ENCODE data around the gene TOR3A. TPM values are rescaled to one million over a fixed set of nuclear protein-coding genes. Genes with fewer than 3 reads are reported as not detected.
A peak's percentile ranks its signal among the peaks of the same experiment; 100 is the strongest.

TOR3A gene
- total and polyA plus RNA-seq, 2 of the 13 experiments (the other 11 are each of a cell fraction or from before 2014, with no cell fraction given): 14.7 to 28.4 TPM

DNA sequence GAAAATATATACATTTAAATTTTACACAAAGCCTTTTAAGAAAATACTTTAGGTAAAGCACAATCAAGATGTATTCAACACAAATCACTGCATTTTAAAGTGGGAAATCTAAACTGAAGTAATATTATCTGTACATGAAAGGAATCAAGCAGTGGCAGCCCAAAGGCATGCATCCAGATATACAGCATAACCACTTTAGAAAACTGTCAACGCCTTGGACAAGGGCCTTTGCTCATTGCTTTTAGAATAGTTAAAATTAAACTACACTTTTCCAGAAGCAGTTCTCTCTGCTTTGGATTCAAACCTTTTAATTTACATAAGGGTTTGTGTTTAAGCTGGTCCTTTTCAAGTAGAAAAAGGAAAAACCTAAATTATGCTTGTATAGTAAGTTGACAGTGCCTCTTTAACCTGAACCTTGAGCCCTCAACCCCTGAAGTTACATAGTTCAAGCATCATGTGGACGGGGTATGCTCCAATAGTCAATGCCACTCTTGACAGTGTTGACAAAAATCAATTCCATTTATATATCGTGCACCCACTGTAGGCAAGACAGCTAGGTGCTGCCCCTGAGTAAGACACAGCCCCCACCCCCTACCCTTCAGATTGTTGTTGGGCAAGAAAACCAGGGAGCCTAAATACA is 22.9 kb downstream of the TOR3A start (continued):
- TF ChIP-seq FOSL1 (CRISPR knock-in tag; IDR thresholded peaks at IDR 0.05; ENCODE audit: borderline replicate concordance) (no peak), ARNTL (CRISPR knock-in tag; IDR thresholded peaks at IDR 0.05) (peak; percentile 62; the same call in 1 of the 2 replicates), PCBP2 (optimal IDR thresholded peaks at IDR 0.05; ENCODE audit: low read depth, low read length, poor library complexity, severe bottlenecking) (no peak), ZEB1 (IDR thresholded peaks at IDR 0.05; ENCODE audit: insufficient replicate concordance, low read depth) (no peak), BHLHE40 (IDR thresholded peaks at IDR 0.05; ENCODE audit: low read length) (0 out of 2 replicates have a peak, but pooled peaks have one; percentile 8), ZNF350 (CRISPR knock-in tag; IDR thresholded peaks at IDR 0.05; ENCODE audit: borderline replicate concordance, low read depth) (peak; percentile 55; the same call in 1 of the 2 replicates), ONECUT2 (CRISPR knock-in tag; IDR thresholded peaks at IDR 0.05) (peak; percentile 94), ZNF577 (CRISPR knock-in tag; IDR thresholded peaks at IDR 0.05; ENCODE audit: borderline replicate concordance, low read depth) (no peak), RBAK (CRISPR knock-in tag; IDR thresholded peaks at IDR 0.05) (no peak), ZIK1 (CRISPR knock-in tag; IDR thresholded peaks at IDR 0.05; ENCODE audit: borderline replicate concordance, low read depth) (no peak), KAT8 (CRISPR knock-in tag; IDR thresholded peaks at IDR 0.05) (peak; percentile 56), SP1 (IDR thresholded peaks at IDR 0.05) (no peak), SP1 (CRISPR knock-in tag; IDR thresholded peaks at IDR 0.05) (no peak), EED (CRISPR knock-in tag; IDR thresholded peaks at IDR 0.05) (no peak), SATB2 (CRISPR knock-in tag; IDR thresholded peaks at IDR 0.05) (no peak), ZMYM4 (CRISPR knock-in tag; IDR thresholded peaks at IDR 0.05) (peak; percentile 77), ZNF34 (CRISPR knock-in tag; IDR thresholded peaks at IDR 0.05; ENCODE audit: borderline replicate concordance) (no peak), SALL2 (CRISPR knock-in tag; IDR thresholded peaks at IDR 0.05) (no peak)
- TF ChIP-seq, protein P1, sequence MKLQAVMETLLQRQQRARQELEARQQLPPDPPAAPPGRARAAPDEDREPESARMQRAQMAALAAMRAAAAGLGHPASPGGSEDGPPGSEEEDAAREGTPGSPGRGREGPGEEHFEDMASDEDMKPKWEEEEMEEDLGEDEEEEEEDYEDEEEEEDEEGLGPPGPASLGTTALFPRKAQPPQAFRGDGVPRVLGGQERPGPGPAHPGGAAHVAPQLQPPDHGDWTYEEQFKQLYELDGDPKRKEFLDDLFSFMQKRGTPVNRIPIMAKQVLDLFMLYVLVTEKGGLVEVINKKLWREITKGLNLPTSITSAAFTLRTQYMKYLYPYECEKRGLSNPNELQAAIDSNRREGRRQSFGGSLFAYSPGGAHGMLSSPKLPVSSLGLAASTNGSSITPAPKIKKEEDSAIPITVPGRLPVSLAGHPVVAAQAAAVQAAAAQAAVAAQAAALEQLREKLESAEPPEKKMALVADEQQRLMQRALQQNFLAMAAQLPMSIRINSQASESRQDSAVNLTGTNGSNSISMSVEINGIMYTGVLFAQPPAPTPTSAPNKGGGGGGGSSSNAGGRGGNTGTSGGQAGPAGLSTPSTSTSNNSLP (IDR thresholded peaks at IDR 0.05; ENCODE audit: low read depth, low read length): peak; percentile 89
- TF ChIP-seq, protein P2, sequence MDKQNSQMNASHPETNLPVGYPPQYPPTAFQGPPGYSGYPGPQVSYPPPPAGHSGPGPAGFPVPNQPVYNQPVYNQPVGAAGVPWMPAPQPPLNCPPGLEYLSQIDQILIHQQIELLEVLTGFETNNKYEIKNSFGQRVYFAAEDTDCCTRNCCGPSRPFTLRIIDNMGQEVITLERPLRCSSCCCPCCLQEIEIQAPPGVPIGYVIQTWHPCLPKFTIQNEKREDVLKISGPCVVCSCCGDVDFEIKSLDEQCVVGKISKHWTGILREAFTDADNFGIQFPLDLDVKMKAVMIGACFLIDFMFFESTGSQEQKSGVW (CRISPR knock-in tag; IDR thresholded peaks at IDR 0.05; ENCODE audit: borderline replicate concordance): no peak
- TF ChIP-seq, protein P3, sequence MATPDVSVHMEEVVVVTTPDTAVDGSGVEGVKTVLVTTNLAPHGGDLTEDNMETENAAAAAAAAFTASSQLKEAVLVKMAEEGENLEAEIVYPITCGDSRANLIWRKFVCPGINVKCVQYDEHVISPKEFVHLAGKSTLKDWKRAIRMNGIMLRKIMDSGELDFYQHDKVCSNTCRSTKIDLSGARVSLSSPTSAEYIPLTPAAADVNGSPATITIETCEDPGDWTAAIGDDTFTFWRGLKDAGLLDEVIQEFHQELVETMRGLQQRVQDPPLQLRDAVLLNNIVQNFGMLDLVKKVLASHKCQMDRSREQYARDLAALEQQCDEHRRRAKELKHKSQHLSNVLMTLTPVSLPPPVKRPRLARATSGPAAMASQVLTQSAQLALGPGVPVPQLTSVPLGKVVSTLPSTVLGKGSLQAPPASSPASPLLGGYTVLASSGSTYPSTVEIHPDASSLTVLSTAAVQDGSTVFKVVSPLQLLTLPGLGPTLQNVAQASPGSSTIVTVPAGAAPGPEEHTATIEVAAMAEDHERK (CRISPR knock-in tag; IDR thresholded peaks at IDR 0.05; ENCODE audit: low read depth): no peak
- TF ChIP-seq, protein P4, sequence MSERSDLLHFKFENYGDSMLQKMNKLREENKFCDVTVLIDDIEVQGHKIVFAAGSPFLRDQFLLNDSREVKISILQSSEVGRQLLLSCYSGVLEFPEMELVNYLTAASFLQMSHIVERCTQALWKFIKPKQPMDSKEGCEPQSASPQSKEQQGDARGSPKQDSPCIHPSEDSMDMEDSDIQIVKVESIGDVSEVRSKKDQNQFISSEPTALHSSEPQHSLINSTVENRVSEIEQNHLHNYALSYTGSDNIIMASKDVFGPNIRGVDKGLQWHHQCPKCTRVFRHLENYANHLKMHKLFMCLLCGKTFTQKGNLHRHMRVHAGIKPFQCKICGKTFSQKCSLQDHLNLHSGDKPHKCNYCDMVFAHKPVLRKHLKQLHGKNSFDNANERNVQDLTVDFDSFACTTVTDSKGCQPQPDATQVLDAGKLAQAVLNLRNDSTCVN (CRISPR knock-in tag; IDR thresholded peaks at IDR 0.05; ENCODE audit: borderline replicate concordance): peak; percentile 80; the same call in 1 of the 2 replicates
- TF ChIP-seq, protein P5, sequence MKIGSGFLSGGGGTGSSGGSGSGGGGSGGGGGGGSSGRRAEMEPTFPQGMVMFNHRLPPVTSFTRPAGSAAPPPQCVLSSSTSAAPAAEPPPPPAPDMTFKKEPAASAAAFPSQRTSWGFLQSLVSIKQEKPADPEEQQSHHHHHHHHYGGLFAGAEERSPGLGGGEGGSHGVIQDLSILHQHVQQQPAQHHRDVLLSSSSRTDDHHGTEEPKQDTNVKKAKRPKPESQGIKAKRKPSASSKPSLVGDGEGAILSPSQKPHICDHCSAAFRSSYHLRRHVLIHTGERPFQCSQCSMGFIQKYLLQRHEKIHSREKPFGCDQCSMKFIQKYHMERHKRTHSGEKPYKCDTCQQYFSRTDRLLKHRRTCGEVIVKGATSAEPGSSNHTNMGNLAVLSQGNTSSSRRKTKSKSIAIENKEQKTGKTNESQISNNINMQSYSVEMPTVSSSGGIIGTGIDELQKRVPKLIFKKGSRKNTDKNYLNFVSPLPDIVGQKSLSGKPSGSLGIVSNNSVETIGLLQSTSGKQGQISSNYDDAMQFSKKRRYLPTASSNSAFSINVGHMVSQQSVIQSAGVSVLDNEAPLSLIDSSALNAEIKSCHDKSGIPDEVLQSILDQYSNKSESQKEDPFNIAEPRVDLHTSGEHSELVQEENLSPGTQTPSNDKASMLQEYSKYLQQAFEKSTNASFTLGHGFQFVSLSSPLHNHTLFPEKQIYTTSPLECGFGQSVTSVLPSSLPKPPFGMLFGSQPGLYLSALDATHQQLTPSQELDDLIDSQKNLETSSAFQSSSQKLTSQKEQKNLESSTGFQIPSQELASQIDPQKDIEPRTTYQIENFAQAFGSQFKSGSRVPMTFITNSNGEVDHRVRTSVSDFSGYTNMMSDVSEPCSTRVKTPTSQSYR (CRISPR knock-in tag; IDR thresholded peaks at IDR 0.05; ENCODE audit: borderline replicate concordance): peak; percentile 55; the same call in 1 of the 2 replicates

Data from HepG2 (cell line).